ENCODE measurements around the gene C2orf42.

- TF ChIP-seq KAT7 (CRISPR knock-in tag; IDR thresholded peaks at IDR 0.05; ENCODE audit: borderline replicate concordance): no peak
- TF ChIP-seq NFYB (CRISPR knock-in tag; conservative IDR thresholded peaks at IDR 0.05; ENCODE audit: low read depth): peak; percentile 97
- no peak for TF ChIP-seq CTCF (IDR thresholded peaks at IDR 0.05)
- TF ChIP-seq TCF7 (CRISPR knock-in tag; IDR thresholded peaks at IDR 0.05; ENCODE audit: low read depth): no peak
- TF ChIP-seq ZNF416 (CRISPR knock-in tag; IDR thresholded peaks at IDR 0.05): no peak
- no peak for TF ChIP-seq ATF1 (CRISPR knock-in tag; IDR thresholded peaks at IDR 0.05)
- TF ChIP-seq GTF2I (CRISPR knock-in tag; conservative IDR thresholded peaks at IDR 0.05): no peak
- no peak for TF ChIP-seq NR1H2 (CRISPR knock-in tag; IDR thresholded peaks at IDR 0.05)
Observed at GRCh38 chr2:70190418-70191243, at the start of gene C2orf42.
